ENCODE data around the gene CD151. TPM values are rescaled to one million over a fixed set of nuclear protein-coding genes. Genes with fewer than 3 reads are reported as not detected.

CD151 gene
- total and polyA plus RNA-seq, 4 experiments from 2014 or later: 9.7 to 24.8 (median 22.1) TPM

DNA sequence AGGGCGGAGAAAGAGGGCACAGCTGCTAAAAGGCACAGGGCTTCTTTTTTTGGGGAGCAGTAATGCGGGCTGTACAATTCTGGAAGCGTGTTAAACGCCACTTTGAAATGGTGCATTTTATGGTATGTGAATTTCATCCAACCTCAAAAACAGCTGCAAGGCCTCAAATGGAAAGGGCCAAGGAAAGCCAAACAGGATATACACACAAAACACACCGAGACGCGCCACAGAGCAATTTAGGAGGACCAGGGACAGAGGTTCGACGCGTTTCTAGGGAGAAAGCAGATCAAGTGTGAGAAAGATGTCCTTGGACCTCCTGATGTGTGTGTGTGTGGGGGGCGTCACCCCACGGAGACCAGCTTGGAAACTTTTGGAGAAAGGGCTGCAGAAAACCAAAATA is 41.0 kb downstream of the CD151 start:
- no peak for DNase-seq
- CTCF ChIA-PET (ENCODE audit: partially characterized antibody): interaction anchor here (0.5 kb wide), 1 partner anchor 54 kb away, joined by 4 read pairs; no protein-coding TSS in a partner anchor
- Histone ChIP-seq H3K27me3 (ENCODE audit: insufficient read depth, low read length) (no peaks in the 10 kb centered on the region), H3K4me3 (ENCODE audit: low read length in 2 of 2) (no peak overlapping the region), H3K4me1 (ENCODE audit: insufficient read depth, low read length) (no peaks in the 10 kb centered on the region), H3K36me3 (ENCODE audit: insufficient read depth, low read length) (no peaks in the 10 kb centered on the region), H3K9me3 (ENCODE audit: control insufficient read depth in 1 of 2, low read length in 2 of 2) (no peaks in the 10 kb centered on the region), H3K27ac (ENCODE audit: low read depth, low read length) (no peak overlapping the region)
- no peaks in the 10 kb centered on the region for H3K27me3 Mint-ChIP-seq
- intact Hi-C loops (cut with micrococcal nuclease): no loop called here
- POLR2A ChIA-PET (ENCODE audit: partially characterized antibody): no interaction called here
- no peak overlapping the region for H3K4me3 Mint-ChIP-seq
- H3K27ac Mint-ChIP-seq: peak overlapping the region in 1 of 7 donors; percentile 60
- peaks cover 0 to 2% (median 0%) of the 10 kb centered on the region in 4 donors for H3K4me1 Mint-ChIP-seq
- H3K9me3 Mint-ChIP-seq: no peaks in the 10 kb centered on the region
- H3K36me3 Mint-ChIP-seq: peaks cover 12 to 18% of the 10 kb centered on the region in 2 donors

DNA sequence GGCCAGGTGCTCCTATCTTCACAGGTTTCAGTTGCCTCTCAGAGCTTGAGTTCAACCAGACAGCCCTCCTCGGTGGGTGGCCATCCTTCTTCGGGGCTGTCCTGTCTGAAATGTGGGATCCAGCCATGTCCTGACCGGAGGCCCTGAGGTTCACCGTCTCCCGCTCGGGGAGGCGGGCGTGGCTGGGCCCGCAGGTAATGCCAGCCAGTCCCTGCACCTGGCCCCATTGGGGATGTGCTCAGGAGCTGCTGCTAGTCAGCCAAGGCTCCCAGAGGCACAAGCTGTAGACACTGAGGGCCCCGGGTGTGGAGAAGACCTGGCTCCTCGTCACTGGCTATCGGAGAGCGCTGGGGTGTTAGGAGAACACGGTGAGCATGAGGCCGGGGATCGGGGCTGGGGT is 42.5 kb downstream of the CD151 start:
- Mint-ChIP-seq H3K27ac (no peak overlapping the region), H3K27me3 (no peaks in the 10 kb centered on the region), H3K4me1 (peaks cover 0 to 2% (median 0%) of the 10 kb centered on the region in 4 donors), H3K9me3 (no peaks in the 10 kb centered on the region), H3K36me3 (peaks cover 16 to 22% of the 10 kb centered on the region in 2 donors), H3K4me3 (no peak overlapping the region)
- ChIA-PET POLR2A (ENCODE audit: partially characterized antibody) (no interaction called here), CTCF (ENCODE audit: partially characterized antibody) (interaction anchor here (0.6 kb wide), 1 partner anchor 190 kb away, joined by 4 read pairs; no protein-coding TSS in a partner anchor)
- Histone ChIP-seq H3K27ac (ENCODE audit: low read depth, low read length) (no peak overlapping the region), H3K4me3 (ENCODE audit: low read length in 2 of 2) (no peak overlapping the region), H3K9me3 (ENCODE audit: control insufficient read depth in 1 of 2, low read length in 2 of 2) (no peaks in the 10 kb centered on the region), H3K27me3 (ENCODE audit: insufficient read depth, low read length) (no peaks in the 10 kb centered on the region), H3K36me3 (ENCODE audit: insufficient read depth, low read length) (no peaks in the 10 kb centered on the region), H3K4me1 (ENCODE audit: insufficient read depth, low read length) (no peaks in the 10 kb centered on the region)
- no peak for DNase-seq
- intact Hi-C loops (cut with micrococcal nuclease): no loop called here

DNA sequence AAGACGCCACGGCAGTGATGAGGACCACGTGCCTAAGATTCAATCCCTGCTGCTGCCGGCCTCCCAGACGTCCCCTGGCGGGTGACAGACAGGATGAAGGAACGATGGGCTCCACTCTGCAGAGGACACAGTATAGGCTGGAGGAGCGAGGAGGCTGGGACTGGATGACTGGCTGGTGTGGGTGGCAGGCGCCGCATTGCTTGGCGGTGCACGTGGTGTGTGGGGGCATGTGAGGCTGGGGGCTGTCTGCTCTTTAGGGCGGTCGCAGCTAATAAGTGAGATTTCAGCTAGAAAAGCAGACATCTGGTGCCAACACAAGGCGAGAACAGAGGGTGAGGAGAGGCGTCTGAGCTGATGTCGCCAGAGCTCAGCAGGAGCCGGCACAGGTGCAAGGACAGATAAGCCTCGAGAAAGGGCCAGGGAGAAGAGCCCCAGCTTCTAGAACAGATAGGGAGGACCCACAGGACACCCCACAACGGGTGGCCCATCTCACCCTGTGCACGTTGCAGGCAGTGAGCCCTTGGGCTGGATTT is 43.1 kb downstream of the CD151 start:
- no peaks in the 10 kb centered on the region for H3K27me3 Mint-ChIP-seq
- H3K4me1 Mint-ChIP-seq: peaks cover 0 to 2% (median 0%) of the 10 kb centered on the region in 4 donors
- intact Hi-C loops (cut with micrococcal nuclease): no loop called here
- Histone ChIP-seq H3K9me3 (ENCODE audit: control insufficient read depth in 1 of 2, low read length in 2 of 2) (no peaks in the 10 kb centered on the region), H3K27me3 (ENCODE audit: insufficient read depth, low read length) (no peaks in the 10 kb centered on the region), H3K4me3 (ENCODE audit: low read length in 2 of 2) (no peak overlapping the region), H3K4me1 (ENCODE audit: insufficient read depth, low read length) (no peaks in the 10 kb centered on the region), H3K27ac (ENCODE audit: low read depth, low read length) (no peak overlapping the region), H3K36me3 (ENCODE audit: insufficient read depth, low read length) (no peaks in the 10 kb centered on the region)
- peaks cover 16 to 26% of the 10 kb centered on the region in 2 donors for H3K36me3 Mint-ChIP-seq
- CTCF ChIA-PET (ENCODE audit: partially characterized antibody): no interaction called here
- POLR2A ChIA-PET (ENCODE audit: partially characterized antibody): no interaction called here
- no peaks in the 10 kb centered on the region for H3K9me3 Mint-ChIP-seq
- no peak overlapping the region for H3K4me3 Mint-ChIP-seq
- no peak for DNase-seq
- peak overlapping the region in 1 of 7 donors; percentile 29 for H3K27ac Mint-ChIP-seq

DNA sequence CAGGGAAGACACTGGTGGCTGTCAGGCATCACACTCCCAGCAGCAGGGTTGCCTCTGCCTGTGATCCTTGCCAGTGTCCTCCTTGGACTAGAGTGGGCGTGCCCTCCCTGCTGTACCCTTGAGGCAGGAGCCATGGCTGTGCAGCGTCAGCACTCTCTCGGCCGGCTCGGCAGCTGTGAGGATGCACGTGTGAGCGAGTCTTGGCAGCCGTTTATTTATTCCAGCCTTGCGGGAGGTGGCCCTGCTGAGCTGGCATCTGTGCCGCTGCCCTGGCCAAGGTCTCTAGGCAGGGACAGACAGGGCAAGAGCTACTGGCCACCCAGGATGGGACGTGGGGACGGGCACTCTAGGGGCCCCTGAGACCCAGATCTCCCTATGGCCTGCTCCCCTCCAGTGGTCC is 43.8 kb downstream of the CD151 start:
- H3K27ac Mint-ChIP-seq: no peak overlapping the region
- no peaks in the 10 kb centered on the region for H3K36me3 ChIP-seq (ENCODE audit: insufficient read depth, low read length)
- H3K4me3 Mint-ChIP-seq: no peak overlapping the region
- no peaks in the 10 kb centered on the region for H3K27me3 ChIP-seq (ENCODE audit: insufficient read depth, low read length)
- H3K4me1 Mint-ChIP-seq: peaks cover 0 to 2% (median 0%) of the 10 kb centered on the region in 4 donors
- ChIA-PET POLR2A (ENCODE audit: partially characterized antibody) (interaction anchor here (0.6 kb wide), 1 partner anchor 8 kb away, joined by 3 read pairs; no protein-coding TSS in a partner anchor), CTCF (ENCODE audit: partially characterized antibody) (no interaction called here)
- no peak for DNase-seq
- intact Hi-C loops (cut with micrococcal nuclease): no loop called here
- H3K36me3 Mint-ChIP-seq: peaks cover 16 to 27% of the 10 kb centered on the region in 2 donors
- H3K4me1 ChIP-seq (ENCODE audit: insufficient read depth, low read length): no peaks in the 10 kb centered on the region
- no peaks in the 10 kb centered on the region for H3K9me3 Mint-ChIP-seq
- H3K9me3 ChIP-seq (ENCODE audit: control insufficient read depth in 1 of 2, low read length in 2 of 2): no peaks in the 10 kb centered on the region
- H3K4me3 ChIP-seq (ENCODE audit: low read length in 2 of 2): no peak overlapping the region
- no peaks in the 10 kb centered on the region for H3K27me3 Mint-ChIP-seq
- H3K27ac ChIP-seq (ENCODE audit: low read depth, low read length): no peak overlapping the region

DNA sequence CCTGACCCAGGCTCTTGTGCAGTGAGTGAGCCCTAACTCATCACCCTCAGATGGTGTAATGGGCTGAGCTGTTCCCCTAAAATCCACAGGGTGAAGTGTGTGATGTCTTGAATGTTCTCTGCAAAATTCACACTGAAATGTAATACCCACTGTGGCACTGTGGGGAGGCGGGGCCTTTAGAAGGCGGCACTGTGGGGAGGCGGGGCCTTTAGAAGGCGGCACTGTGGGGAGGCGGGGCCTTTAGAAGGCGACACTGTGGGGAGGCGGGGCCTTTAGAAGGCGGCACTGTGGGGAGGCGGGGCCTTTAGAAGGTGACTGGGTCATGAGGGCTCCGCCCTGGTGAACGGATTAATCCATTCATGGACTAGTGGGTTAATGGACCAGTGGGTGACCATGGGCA is 44.8 kb downstream of the CD151 start:
- Histone ChIP-seq H3K36me3 (ENCODE audit: insufficient read depth, low read length) (no peaks in the 10 kb centered on the region), H3K4me1 (ENCODE audit: insufficient read depth, low read length) (no peaks in the 10 kb centered on the region), H3K4me3 (ENCODE audit: low read length in 2 of 2) (no peak overlapping the region), H3K27me3 (ENCODE audit: insufficient read depth, low read length) (no peaks in the 10 kb centered on the region), H3K9me3 (ENCODE audit: control insufficient read depth in 1 of 2, low read length in 2 of 2) (no peaks in the 10 kb centered on the region), H3K27ac (ENCODE audit: low read depth, low read length) (no peak overlapping the region)
- Mint-ChIP-seq H3K36me3 (peaks cover 22 to 28% of the 10 kb centered on the region in 2 donors), H3K9me3 (no peaks in the 10 kb centered on the region), H3K4me1 (peaks cover 0 to 2% (median 0%) of the 10 kb centered on the region in 4 donors), H3K4me3 (no peak overlapping the region), H3K27me3 (no peaks in the 10 kb centered on the region), H3K27ac (no peak overlapping the region)
- CTCF ChIA-PET (ENCODE audit: partially characterized antibody): no interaction called here
- intact Hi-C loops (cut with micrococcal nuclease): no loop called here
- no peak for DNase-seq
- POLR2A ChIA-PET (ENCODE audit: partially characterized antibody): no interaction called here

DNA sequence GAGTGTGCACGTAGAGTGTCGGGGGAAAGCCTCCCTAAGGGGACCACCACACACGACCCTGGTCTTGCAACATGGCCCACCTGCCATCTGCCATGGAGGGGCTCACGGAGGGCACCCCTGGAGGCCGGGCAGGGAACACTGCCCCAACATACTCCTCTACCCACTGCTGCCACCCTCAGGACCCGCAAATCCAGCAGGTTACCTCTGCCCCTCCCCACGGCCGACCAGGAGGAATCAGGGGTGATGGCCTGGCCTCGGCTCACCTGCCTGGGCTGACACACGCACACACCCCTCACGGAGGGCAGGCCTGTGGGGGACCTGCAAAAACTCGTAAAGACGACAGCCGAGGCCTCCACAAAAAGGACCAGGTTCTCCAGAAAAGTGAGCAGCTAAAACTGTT is 47.7 kb downstream of the CD151 start:
- peaks cover 0 to 2% (median 0%) of the 10 kb centered on the region in 4 donors for H3K4me1 Mint-ChIP-seq
- no peaks in the 10 kb centered on the region for H3K27me3 ChIP-seq (ENCODE audit: insufficient read depth, low read length)
- H3K27ac Mint-ChIP-seq: no peak overlapping the region
- H3K4me1 ChIP-seq (ENCODE audit: insufficient read depth, low read length): no peaks in the 10 kb centered on the region
- CTCF ChIA-PET (ENCODE audit: partially characterized antibody): no interaction called here
- no peaks in the 10 kb centered on the region for H3K9me3 ChIP-seq (ENCODE audit: control insufficient read depth in 1 of 2, low read length in 2 of 2)
- H3K4me3 ChIP-seq (ENCODE audit: low read length in 2 of 2): no peak overlapping the region
- POLR2A ChIA-PET (ENCODE audit: partially characterized antibody): no interaction called here
- H3K36me3 Mint-ChIP-seq: peaks cover 16 to 23% of the 10 kb centered on the region in 2 donors
- H3K27me3 Mint-ChIP-seq: no peaks in the 10 kb centered on the region
- no peaks in the 10 kb centered on the region for H3K9me3 Mint-ChIP-seq
- no peak overlapping the region for H3K4me3 Mint-ChIP-seq
- no peaks in the 10 kb centered on the region for H3K36me3 ChIP-seq (ENCODE audit: insufficient read depth, low read length)
- no peak overlapping the region for H3K27ac ChIP-seq (ENCODE audit: low read depth, low read length)
- DNase-seq: no peak
- intact Hi-C loops (cut with micrococcal nuclease): no loop called here

DNA sequence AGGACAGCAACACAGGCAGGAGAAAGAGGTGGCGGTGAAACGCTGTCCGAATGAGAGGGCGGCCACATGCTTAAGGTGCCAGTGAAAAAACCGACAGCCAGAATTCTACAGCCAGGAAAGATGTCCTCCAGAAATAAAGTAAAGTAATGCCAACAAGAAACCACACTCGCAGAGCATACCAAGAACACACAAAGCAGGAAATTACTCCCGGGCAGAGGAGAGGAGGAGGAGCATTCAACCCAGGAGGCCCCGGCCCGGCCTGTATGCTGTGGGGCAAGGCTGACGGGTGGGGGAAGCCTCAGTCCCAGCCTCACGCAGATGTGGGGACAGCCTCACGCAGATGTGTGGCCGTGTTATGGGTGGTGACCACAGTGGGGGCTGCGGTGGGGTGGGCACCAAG is 49.8 kb downstream of the CD151 start:
- Histone ChIP-seq H3K27ac (ENCODE audit: low read depth, low read length) (no peak overlapping the region), H3K36me3 (ENCODE audit: insufficient read depth, low read length) (no peaks in the 10 kb centered on the region), H3K27me3 (ENCODE audit: insufficient read depth, low read length) (no peaks in the 10 kb centered on the region), H3K4me3 (ENCODE audit: low read length in 2 of 2) (no peak overlapping the region), H3K9me3 (ENCODE audit: control insufficient read depth in 1 of 2, low read length in 2 of 2) (no peaks in the 10 kb centered on the region), H3K4me1 (ENCODE audit: insufficient read depth, low read length) (no peaks in the 10 kb centered on the region)
- no peaks in the 10 kb centered on the region for H3K9me3 Mint-ChIP-seq
- peaks cover 17 to 25% of the 10 kb centered on the region in 2 donors for H3K36me3 Mint-ChIP-seq
- intact Hi-C loops (cut with micrococcal nuclease): no loop called here
- no peaks in the 10 kb centered on the region for H3K27me3 Mint-ChIP-seq
- H3K27ac Mint-ChIP-seq: no peak overlapping the region
- H3K4me3 Mint-ChIP-seq: no peak overlapping the region
- H3K4me1 Mint-ChIP-seq: no peaks in the 10 kb centered on the region
- ChIA-PET POLR2A (ENCODE audit: partially characterized antibody) (no interaction called here), CTCF (ENCODE audit: partially characterized antibody) (no interaction called here)
- peak in 1 of 5 donors; percentile 7 for DNase-seq

DNA sequence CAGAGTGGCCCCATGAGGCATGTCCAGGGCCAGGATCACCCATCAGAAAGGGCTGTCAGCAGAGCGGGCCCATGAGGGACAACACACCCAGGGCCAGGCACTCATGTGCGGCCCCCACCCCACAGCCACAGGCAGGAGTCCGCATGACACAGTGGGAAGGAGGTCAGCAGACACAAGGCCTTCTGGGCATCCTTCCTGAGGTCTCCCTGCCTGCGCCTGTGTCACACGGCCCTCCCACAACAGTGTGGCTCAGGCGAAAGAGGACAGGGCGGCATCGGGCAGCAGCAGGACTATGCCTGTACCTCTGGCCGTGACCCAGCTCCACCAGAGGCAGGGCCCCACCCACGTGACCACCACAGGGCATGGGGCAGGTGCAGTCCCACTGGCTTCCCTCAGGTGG is 50.8 kb downstream of the CD151 start:
- H3K4me1 ChIP-seq (ENCODE audit: insufficient read depth, low read length): no peaks in the 10 kb centered on the region
- no peaks in the 10 kb centered on the region for H3K27me3 ChIP-seq (ENCODE audit: insufficient read depth, low read length)
- no peak overlapping the region for H3K27ac ChIP-seq (ENCODE audit: low read depth, low read length)
- peaks cover 17 to 26% of the 10 kb centered on the region in 2 donors for H3K36me3 Mint-ChIP-seq
- POLR2A ChIA-PET (ENCODE audit: partially characterized antibody): no interaction called here
- peaks cover 3% of the 10 kb centered on the region for H3K36me3 ChIP-seq (ENCODE audit: insufficient read depth, low read length)
- no peaks in the 10 kb centered on the region for H3K4me1 Mint-ChIP-seq
- H3K4me3 Mint-ChIP-seq: no peak overlapping the region
- H3K9me3 Mint-ChIP-seq: no peaks in the 10 kb centered on the region
- DNase-seq: no peak
- no peaks in the 10 kb centered on the region for H3K27me3 Mint-ChIP-seq
- H3K4me3 ChIP-seq (ENCODE audit: low read length in 2 of 2): no peak overlapping the region
- H3K9me3 ChIP-seq (ENCODE audit: control insufficient read depth in 1 of 2, low read length in 2 of 2): no peaks in the 10 kb centered on the region
- no peak overlapping the region for H3K27ac Mint-ChIP-seq
- intact Hi-C loops (cut with micrococcal nuclease): no loop called here
- CTCF ChIA-PET (ENCODE audit: partially characterized antibody): no interaction called here
